ELR (cell line): ENCODE data around the gene RAB3B.
"Not testable (repeated sequence)": the region's sequence is repeated elsewhere in the genome, so short reads cannot be mapped to it uniquely, and the experiment has no call there.

Experiments
- DNase-seq: peaks from one replicate; pipeline ENCODE4 v3.0.0-alpha.2; 2015; ENCODE audit warnings: low read depth

Gene RAB3B

GRCh38 chr1:51989582-51990477 is 670 bp downstream of the RAB3B start:
- peak; percentile 19 for DNase-seq

- no peak for DNase-seq
Measured at GRCh38 chr1:51988254-51988653, 2.2 kb downstream of the RAB3B start.

- DNase-seq = no peak
Measured at GRCh38 chr1:51986718-51987117, 3.8 kb downstream of the RAB3B start.

- DNase-seq = no peak
Measured at GRCh38 chr1:51982161-51982560, 8.3 kb downstream of the RAB3B start.

GRCh38 chr1:51981555-51981954 is 8.9 kb downstream of the RAB3B start:
- peak; percentile 21 for DNase-seq

GRCh38 chr1:51978099-51978498 is 12.4 kb downstream of the RAB3B start:
- no peak for DNase-seq

GRCh38 chr1:51976846-51977602 is 13.5 kb downstream of the RAB3B start:
- no peak for DNase-seq

- DNase-seq = peak; percentile 80
Measured at GRCh38 chr1:51973587-51974474, 16.7 kb downstream of the RAB3B start.

- peak; percentile 98 for DNase-seq
Measured at GRCh38 chr1:51969038-51969705, 21.3 kb downstream of the RAB3B start.

- DNase-seq = peak; percentile 28
Measured at GRCh38 chr1:51968632-51969031, 21.9 kb downstream of the RAB3B start.

GRCh38 chr1:51967213-51967791 is 23.2 kb downstream of the RAB3B start:
- DNase-seq = not testable (repeated sequence)

GRCh38 chr1:51966559-51966958 is 23.9 kb downstream of the RAB3B start:
- no peak for DNase-seq

GRCh38 chr1:51964309-51964696 is 26.2 kb downstream of the RAB3B start:
- no peak for DNase-seq

GRCh38 chr1:51963592-51964308 is 26.8 kb downstream of the RAB3B start:
- no peak for DNase-seq

- peak; percentile 70 for DNase-seq
Measured at GRCh38 chr1:51962486-51963356, 27.8 kb downstream of the RAB3B start.

GRCh38 chr1:51961954-51962353 is 28.5 kb downstream of the RAB3B start:
- DNase-seq = no peak

- DNase-seq = no peak
Measured at GRCh38 chr1:51961231-51961630, 29.3 kb downstream of the RAB3B start.

- no peak for DNase-seq
Measured at GRCh38 chr1:51960262-51960661, 30.2 kb downstream of the RAB3B start.

- no peak for DNase-seq
Measured at GRCh38 chr1:51958824-51959223, 31.7 kb downstream of the RAB3B start.

- DNase-seq = no peak
Measured at GRCh38 chr1:51957618-51958017, 32.9 kb downstream of the RAB3B start.
